MM.1S (cell line): ENCODE measurements around the gene PSMA5.

Experiments used
- CTCF ChIP-seq: fragments of 300-600 bp; sonication (generic); IDR thresholded peaks from 2 replicates; pipeline ENCODE4 v1.5.1; 2016; ENCODE audit warnings: antibody characterized with exemption, low read length, mixed read lengths
- EZH2 ChIP-seq: fragments of 300-600 bp; sonication (generic); optimal IDR thresholded peaks from 2 replicates; pipeline ENCODE3; 2017; ENCODE audit warnings: low read depth, mild to moderate bottlenecking, antibody characterized with exemption, low read length, mixed read lengths

DNA sequence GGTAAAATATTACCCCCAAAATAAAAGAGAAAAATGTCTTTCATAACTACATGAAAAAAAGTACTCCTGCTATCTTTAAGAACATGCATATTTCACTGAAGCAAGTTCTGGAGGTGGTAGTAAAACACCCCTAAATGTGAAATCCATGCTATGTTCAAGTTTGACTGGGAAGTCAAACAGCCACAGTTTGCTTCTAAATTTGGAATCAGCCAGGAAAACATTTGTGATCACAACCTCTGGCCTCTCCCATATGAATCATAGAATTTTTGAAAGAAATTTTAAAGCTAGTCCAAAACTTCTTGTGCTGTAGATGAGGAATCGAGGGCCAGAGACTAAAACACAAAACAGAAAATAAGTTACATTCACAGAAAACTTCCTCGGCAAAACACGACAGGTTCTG, 35.1 kb downstream of the PSMA5 start:
- TF ChIP-seq CTCF (no peak), EZH2 (no peak)
